GM13977 (cell line): ENCODE data around the gene NSG1.
"Not testable (repeated sequence)": the region's sequence is repeated elsewhere in the genome, so short reads cannot be mapped to it uniquely, and the experiment has no call there.

Source experiments
- DNase-seq: peaks from one replicate; pipeline ENCODE4 v3.0.0; 2012; ENCODE audit warnings: low spot score
- in situ Hi-C: fragments of 300-500 bp; cut with MboI; formaldehyde crosslinking; loops from one replicate; pipeline ENCODE4 v1.12.0; 2022; ENCODE audit warnings: low sequenced_read_pairs, low pct_unique_long_range_greater_than_20kb, mixed read lengths, inconsistent platforms; ENCODE audit not compliant: unreplicated experiment
- TF ChIP-seq, protein P1 (sequence below): IDR thresholded peaks from 2 replicates; pipeline ENCODE4 v1.5.1; 2012; ENCODE audit warnings: mild to moderate bottlenecking, control low read depth; ENCODE audit not compliant: insufficient read depth; ENCODE audit errors: extremely low read depth, missing control alignments

NSG1 gene

DNA sequence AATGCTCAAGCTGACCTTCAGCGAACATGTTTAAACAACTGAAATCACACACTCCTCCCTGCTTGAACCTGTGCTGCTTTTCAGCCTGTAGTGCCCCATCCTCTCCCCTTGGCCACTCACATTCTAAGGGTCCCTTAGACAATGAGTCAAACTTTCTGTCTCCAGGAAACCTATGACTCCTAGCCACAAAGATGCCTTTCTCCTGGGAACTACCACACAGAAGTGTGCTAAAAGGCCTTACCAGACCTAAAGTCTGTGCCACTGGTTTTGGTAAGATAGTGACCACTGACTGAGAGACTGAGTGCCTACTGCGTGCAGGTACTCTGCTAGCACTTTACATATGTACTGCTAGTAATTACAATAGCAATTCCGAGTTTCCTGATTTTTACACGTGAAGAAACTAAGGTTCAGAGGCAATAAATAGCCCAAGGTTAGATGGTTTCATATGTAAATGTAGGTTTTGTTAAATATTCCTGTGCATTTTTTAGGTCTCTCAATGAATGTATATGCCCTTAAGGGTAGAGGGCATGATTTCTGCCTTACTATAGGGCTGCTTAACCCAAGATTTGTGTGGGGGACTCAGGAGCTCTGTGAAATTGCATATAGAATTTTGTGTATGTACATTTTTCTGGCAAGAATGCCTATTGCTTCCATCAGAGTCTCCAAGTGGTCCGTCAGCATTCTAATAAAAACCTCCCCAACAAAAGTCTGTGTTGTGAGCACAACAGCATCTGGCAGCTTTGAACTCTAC lies 71.1 kb downstream of the NSG1 start:
- in situ Hi-C loops = no loop called here
- DNase-seq = no peak
- TF ChIP-seq, protein P1, sequence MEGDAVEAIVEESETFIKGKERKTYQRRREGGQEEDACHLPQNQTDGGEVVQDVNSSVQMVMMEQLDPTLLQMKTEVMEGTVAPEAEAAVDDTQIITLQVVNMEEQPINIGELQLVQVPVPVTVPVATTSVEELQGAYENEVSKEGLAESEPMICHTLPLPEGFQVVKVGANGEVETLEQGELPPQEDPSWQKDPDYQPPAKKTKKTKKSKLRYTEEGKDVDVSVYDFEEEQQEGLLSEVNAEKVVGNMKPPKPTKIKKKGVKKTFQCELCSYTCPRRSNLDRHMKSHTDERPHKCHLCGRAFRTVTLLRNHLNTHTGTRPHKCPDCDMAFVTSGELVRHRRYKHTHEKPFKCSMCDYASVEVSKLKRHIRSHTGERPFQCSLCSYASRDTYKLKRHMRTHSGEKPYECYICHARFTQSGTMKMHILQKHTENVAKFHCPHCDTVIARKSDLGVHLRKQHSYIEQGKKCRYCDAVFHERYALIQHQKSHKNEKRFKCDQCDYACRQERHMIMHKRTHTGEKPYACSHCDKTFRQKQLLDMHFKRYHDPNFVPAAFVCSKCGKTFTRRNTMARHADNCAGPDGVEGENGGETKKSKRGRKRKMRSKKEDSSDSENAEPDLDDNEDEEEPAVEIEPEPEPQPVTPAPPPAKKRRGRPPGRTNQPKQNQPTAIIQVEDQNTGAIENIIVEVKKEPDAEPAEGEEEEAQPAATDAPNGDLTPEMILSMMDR = no peak

DNA sequence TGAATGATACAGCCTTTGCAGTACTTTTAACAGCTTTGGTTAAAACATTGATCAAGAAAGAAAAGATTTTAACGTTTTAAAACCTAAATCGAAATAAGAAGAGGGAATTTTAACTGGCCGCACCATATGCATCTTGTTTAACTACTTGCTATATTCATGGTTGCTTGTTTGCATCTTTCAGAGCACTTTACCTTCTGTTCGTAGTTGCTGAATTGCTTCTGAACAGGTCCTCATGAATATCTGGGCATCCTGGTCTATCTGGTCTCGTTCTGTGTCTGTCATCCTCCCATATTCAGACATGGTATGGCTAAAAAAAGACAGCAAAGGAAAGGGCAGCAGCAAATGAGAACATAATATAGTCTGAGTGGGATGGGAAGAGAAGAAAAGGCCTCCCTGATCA lies 72.3 kb downstream of the NSG1 start:
- TF ChIP-seq, protein P1 = no peak
- in situ Hi-C loops = no loop called here
- no peak for DNase-seq

DNA sequence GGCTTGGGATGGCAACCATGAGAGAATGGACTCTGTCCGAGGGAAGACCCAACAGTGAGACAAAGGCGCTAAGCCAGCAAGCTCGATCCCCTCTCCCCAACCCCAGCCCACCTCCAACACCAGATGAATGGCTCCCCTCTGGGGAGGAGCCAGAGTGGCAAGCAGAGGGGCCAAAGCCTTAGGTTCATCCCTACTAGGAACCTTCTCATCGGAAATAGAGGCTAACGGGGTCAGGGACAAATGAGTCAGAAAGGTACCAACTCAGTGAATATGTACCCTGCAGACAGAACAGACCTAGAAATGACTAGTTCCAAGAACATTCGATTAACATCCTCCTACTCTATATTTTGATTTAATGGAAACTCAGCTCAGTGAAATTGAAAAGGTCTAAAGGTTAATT lies 73.9 kb downstream of the NSG1 start:
- TF ChIP-seq, protein P1 = no peak
- DNase-seq = no peak
- in situ Hi-C loops = no loop called here

DNA sequence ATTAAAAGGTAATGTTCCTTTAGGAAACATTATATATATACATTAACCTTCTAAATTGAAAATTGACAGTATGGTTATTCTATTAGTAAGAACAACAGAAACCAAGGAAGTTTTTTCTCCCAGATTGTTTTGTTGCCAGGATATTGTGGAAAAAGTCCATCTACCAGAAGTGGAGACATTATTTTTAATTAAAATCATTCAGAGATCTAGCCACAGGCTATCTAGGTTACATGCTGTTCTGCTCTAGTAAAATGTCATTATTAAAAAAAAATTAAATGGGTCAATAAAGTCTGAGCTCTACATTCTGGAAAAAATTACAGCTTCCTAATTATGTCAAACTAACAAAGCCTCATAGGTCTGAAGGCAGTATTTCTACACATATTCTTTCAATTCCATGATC lies 74.3 kb downstream of the NSG1 start:
- in situ Hi-C loops = no loop called here
- TF ChIP-seq, protein P1 = no peak
- DNase-seq = no peak

DNA sequence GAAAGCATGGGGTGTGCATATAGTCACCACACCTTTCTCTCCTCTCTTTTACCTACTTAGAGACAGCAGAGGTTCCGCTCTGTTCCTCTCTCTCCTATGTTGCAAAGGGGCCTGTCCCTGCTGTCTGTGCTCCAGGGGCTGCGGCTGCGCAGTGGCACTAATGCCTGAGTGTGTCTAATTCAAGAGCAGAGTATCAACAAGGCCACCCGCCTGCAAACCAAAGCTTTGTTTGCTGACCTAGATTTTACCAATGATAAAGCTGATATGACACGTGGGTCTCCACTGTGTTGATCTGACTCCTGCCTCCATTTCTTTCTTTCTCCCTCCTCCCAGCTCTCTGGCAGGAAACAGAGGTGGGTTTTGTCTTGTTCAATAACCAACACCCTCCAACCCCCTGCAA lies 74.9 kb downstream of the NSG1 start:
- in situ Hi-C loops = no loop called here
- TF ChIP-seq, protein P1 = no peak
- DNase-seq = no peak

DNA sequence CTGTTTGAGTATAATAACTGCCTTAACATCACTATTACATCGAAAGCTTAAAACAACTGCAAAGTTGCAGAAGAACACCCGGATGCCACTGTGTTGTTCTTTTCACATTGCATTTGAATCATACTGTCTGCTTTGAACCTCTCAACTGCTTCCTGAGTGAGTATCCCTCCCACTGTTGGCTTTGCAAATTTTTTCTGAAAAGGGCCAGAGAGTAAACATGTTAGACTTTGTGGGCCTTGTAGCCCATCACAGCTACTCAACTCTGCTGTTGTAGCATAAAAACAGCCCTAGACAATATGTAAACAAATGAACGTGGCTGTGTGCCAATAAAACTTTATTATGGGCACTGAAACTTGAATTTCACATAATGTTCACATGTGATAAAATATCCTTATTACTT lies 76.1 kb downstream of the NSG1 start:
- in situ Hi-C loops = no loop called here
- DNase-seq = no peak
- TF ChIP-seq, protein P1 = no peak

DNA sequence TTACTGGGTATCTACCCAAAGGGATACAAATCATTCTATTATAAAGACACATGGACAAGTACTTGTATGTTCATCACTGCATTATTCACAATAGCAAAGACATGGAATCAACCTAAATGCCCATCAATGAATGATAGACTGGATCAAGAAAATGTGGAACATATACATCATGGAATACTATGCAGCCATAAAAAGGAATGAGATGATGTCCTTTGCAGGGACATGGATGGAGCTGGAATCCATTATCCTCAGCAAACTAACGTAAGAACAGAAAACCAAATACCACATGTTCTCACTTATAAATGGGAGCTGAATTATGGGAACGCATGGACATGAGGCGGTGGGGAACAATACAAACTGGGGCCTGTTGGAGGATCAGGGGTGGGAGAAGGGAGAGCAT lies 78.3 kb downstream of the NSG1 start:
- DNase-seq, in situ Hi-C loops: not testable (repeated sequence)
